HG03135 (cell line): ENCODE results near the gene BAHD1.

Source experiments
- ATAC-seq: cut with Tn5 transposase; IDR thresholded peaks from one replicate; pipeline ENCODE4 v1.9.1; 2021; ENCODE audit warnings: mild to moderate bottlenecking, moderate library complexity; ENCODE audit not compliant: unreplicated experiment

The BAHD1 gene

GRCh38 chr15:40421246-40422157 lies 19.3 kb upstream of the BAHD1 start:
- ATAC-seq = peak; percentile 70

- no peak for ATAC-seq
Measured at GRCh38 chr15:40424483-40425115, 16.2 kb upstream of the BAHD1 start.

GRCh38 chr15:40425681-40426080 lies 15.1 kb upstream of the BAHD1 start:
- ATAC-seq = no peak

- no peak for ATAC-seq
Measured at GRCh38 chr15:40427188-40427587, 13.6 kb upstream of the BAHD1 start.

GRCh38 chr15:40428185-40428584 lies 12.6 kb upstream of the BAHD1 start:
- no peak for ATAC-seq

- no peak for ATAC-seq
Measured at GRCh38 chr15:40429068-40429710, 11.6 kb upstream of the BAHD1 start.

- no peak for ATAC-seq
Measured at GRCh38 chr15:40430271-40430805, 10.4 kb upstream of the BAHD1 start.

GRCh38 chr15:40435023-40435709 lies 5.6 kb upstream of the BAHD1 start:
- no peak for ATAC-seq

GRCh38 chr15:40435710-40436089 lies 5.1 kb upstream of the BAHD1 start:
- ATAC-seq = no peak

- ATAC-seq = no peak
Measured at GRCh38 chr15:40436116-40436891, 4.4 kb upstream of the BAHD1 start.

GRCh38 chr15:40436892-40437751 lies 3.6 kb upstream of the BAHD1 start:
- ATAC-seq = no peak

GRCh38 chr15:40437752-40438687 lies 2.7 kb upstream of the BAHD1 start:
- ATAC-seq = no peak

- ATAC-seq = no peak
Measured at GRCh38 chr15:40438712-40439111, 2.0 kb upstream of the BAHD1 start.

- no peak for ATAC-seq
Measured at GRCh38 chr15:40439461-40439959, 1.2 kb upstream of the BAHD1 start.

- ATAC-seq = no peak
Measured at GRCh38 chr15:40439960-40440742, 602 bp upstream of the BAHD1 start.

- peak; percentile 8 for ATAC-seq
Measured at GRCh38 chr15:40441565-40442531, 1.1 kb downstream of the BAHD1 start.
